Smooth muscle cell (in vitro differentiated cells): Measurements from ENCODE around the gene ZNF593OS. TPM values are rescaled to one million over a fixed set of nuclear protein-coding genes. Genes with fewer than 3 reads are reported as not detected.

Source experiments
- DNase-seq: peaks from one replicate; lab custom pipeline; 2025; ENCODE audit not compliant: unreplicated experiment; lab: John Stamatoyannopoulos, UW
- H2AFZ ChIP-seq: fragments of 200-600 bp; sonication (generic); 2 replicates; pipeline ENCODE4 v1.6.0; 2016; ENCODE audit warnings: antibody characterized with exemption, low read depth, mild to moderate bottlenecking
- H3F3A ChIP-seq: fragments of 200-600 bp; sonication (generic); 2 replicates; pipeline ENCODE4 v1.6.0; 2017; ENCODE audit warnings: antibody characterized with exemption, low read depth
- H3K27ac ChIP-seq: fragments of 200-600 bp; sonication (generic); 2 replicates; pipeline ENCODE4 v1.5.1; 2016; ENCODE audit warnings: low read depth, mild to moderate bottlenecking
- H3K27me3 ChIP-seq: fragments of 200-600 bp; sonication (generic); 2 replicates; pipeline ENCODE4 v1.6.1; 2016; ENCODE audit warnings: low read depth, mild to moderate bottlenecking
- H3K36me3 ChIP-seq: fragments of 200-600 bp; sonication (generic); 2 replicates; pipeline ENCODE4 v1.5.1; 2016; ENCODE audit warnings: low read depth
- H3K4me1 ChIP-seq: fragments of 200-600 bp; sonication (generic); 2 replicates; pipeline ENCODE4 v1.5.1; 2016; ENCODE audit warnings: low read depth
- H3K4me2 ChIP-seq: fragments of 200-600 bp; sonication (generic); 2 replicates; pipeline ENCODE4 v1.6.0; 2016; ENCODE audit warnings: mild to moderate bottlenecking
- H3K4me3 ChIP-seq: fragments of 200-600 bp; sonication (generic); 2 replicates; pipeline ENCODE4 v1.5.1; 2016; ENCODE audit warnings: mild to moderate bottlenecking
- H3K79me2 ChIP-seq: fragments of 200-600 bp; sonication (generic); 2 replicates; pipeline ENCODE4 v1.6.0; 2016; ENCODE audit warnings: low read depth, mild to moderate bottlenecking
- H3K9ac ChIP-seq: fragments of 200-600 bp; sonication (generic); 2 replicates; pipeline ENCODE4 v1.6.0; 2016; ENCODE audit warnings: low read depth
- H3K9me3 ChIP-seq: fragments of 200-600 bp; sonication (generic); replicated peaks from 2 replicates; pipeline ENCODE4 v1.5.1; 2016; ENCODE audit warnings: low read depth
- H4K20me1 ChIP-seq: fragments of 200-600 bp; sonication (generic); 2 replicates; pipeline ENCODE4 v1.6.0; 2016; ENCODE audit warnings: low read depth
- CTCF ChIP-seq: fragments of 200-600 bp; sonication (generic); IDR thresholded peaks from 2 replicates; pipeline ENCODE4 v1.5.1; 2017; ENCODE audit warnings: borderline replicate concordance, mild to moderate bottlenecking, antibody characterized with exemption; ENCODE audit not compliant: insufficient read depth, poor library complexity, severe bottlenecking
- WGBS: methylation state at CpG from one replicate; pipeline ENCODE4 v1.1.7; 2016; ENCODE audit warnings: low lambda C conversion rate; 5-methylcytosine and 5-hydroxymethylcytosine counted together
- polyA plus RNA-seq: library from polyadenylated mRNA; unstranded; fragments of >200 nt; fragmentation: Nextera tagmentation; extraction: Ambion mirVana; gene quantifications from 2 replicates; pipeline ENCODE4 v1.2.1, GENCODE V29; 2016
- total RNA-seq: library from RNA; depleted of rRNA; stranded (reverse); fragments of >200 nt; gene quantifications from 2 replicates; pipeline ENCODE4 v1.2.3, GENCODE V29; 2014

ZNF593OS gene
- total and polyA plus RNA-seq, 2 experiments from 2014 or later = not detected

GRCh38 chr1:26145041-26145959 is 26.3 kb downstream of the ZNF593OS start:
- no peaks in the 10 kb centered on the region for H3K9me3 ChIP-seq
- no peak overlapping the region for H3K9ac ChIP-seq
- no peak overlapping the region for H3K27ac ChIP-seq
- peak; percentile 72 for TF ChIP-seq CTCF
- H3K4me2 ChIP-seq = peak overlapping the region; percentile 10
- H3K4me1 ChIP-seq = no peaks in the 10 kb centered on the region
- no peak overlapping the region for H3K4me3 ChIP-seq
- H3F3A ChIP-seq = no peaks in the 10 kb centered on the region
- H3K36me3 ChIP-seq = no peaks in the 10 kb centered on the region
- no peaks in the 10 kb centered on the region for H4K20me1 ChIP-seq
- DNase-seq = peak; percentile 21
- H3K27me3 ChIP-seq = no peaks in the 10 kb centered on the region
- 30% methylated on average over 19 of the region's 19 CpGs for WGBS
- peak overlapping the region; percentile 40 for H2AFZ ChIP-seq
- no peaks in the 10 kb centered on the region for H3K79me2 ChIP-seq

GRCh38 chr1:26142159-26142558 is 29.5 kb downstream of the ZNF593OS start:
- no peak for DNase-seq
- 92% methylated on average over 8 of the region's 8 CpGs for WGBS

GRCh38 chr1:26138974-26139558 is 32.6 kb downstream of the ZNF593OS start:
- no peak overlapping the region for H2AFZ ChIP-seq
- no peak for TF ChIP-seq CTCF

More at GRCh38 chr1:26142159-26142558, 29.5 kb downstream of the ZNF593OS start:
- Histone ChIP-seq H3K27ac (no peak overlapping the region), H3K27me3 (no peaks in the 10 kb centered on the region), H3K4me1 (no peaks in the 10 kb centered on the region), H3K9ac (no peak overlapping the region), H3K79me2 (no peaks in the 10 kb centered on the region), H3K9me3 (no peaks in the 10 kb centered on the region), H2AFZ (no peak overlapping the region), H4K20me1 (no peaks in the 10 kb centered on the region), H3K4me3 (no peak overlapping the region), H3K4me2 (no peak overlapping the region), H3F3A (no peaks in the 10 kb centered on the region), H3K36me3 (no peaks in the 10 kb centered on the region)
- no peak for TF ChIP-seq CTCF

More at GRCh38 chr1:26138974-26139558, 32.6 kb downstream of the ZNF593OS start:
- Histone ChIP-seq H3K9me3 (no peaks in the 10 kb centered on the region), H3K4me1 (no peaks in the 10 kb centered on the region), H3K9ac (no peak overlapping the region), H3K36me3 (no peaks in the 10 kb centered on the region), H3K4me2 (no peak overlapping the region), H3K4me3 (no peak overlapping the region), H3K27ac (no peak overlapping the region), H3K79me2 (no peaks in the 10 kb centered on the region), H3K27me3 (no peaks in the 10 kb centered on the region), H4K20me1 (no peaks in the 10 kb centered on the region), H3F3A (no peaks in the 10 kb centered on the region)
- WGBS = 70% methylated on average over 3 of the region's 3 CpGs
- no peak for DNase-seq
